Nephron progenitor cell (in vitro differentiated cells): ENCODE results near the gene DDX1.
A peak's percentile ranks its signal among the peaks of the same experiment; 100 is the strongest.
"Not testable (repeated sequence)": the region's sequence is repeated elsewhere in the genome, so short reads cannot be mapped to it uniquely, and the experiment has no call there.

Experiments
- DNase-seq: peaks from one replicate; pipeline ENCODE4 v3.0.0; 2021
- H3K27ac Mint-ChIP-seq: 2 replicates; pipeline ENCODE4 v1.8.0; 2021; ENCODE audit warnings: mild to moderate bottlenecking, moderate library complexity, mixed read lengths
- H3K27me3 Mint-ChIP-seq: 2 replicates; pipeline ENCODE4 v1.8.0; 2021; ENCODE audit warnings: mild to moderate bottlenecking, low read depth, mixed read lengths; ENCODE audit not compliant: poor library complexity
- H3K36me3 Mint-ChIP-seq: 2 replicates; pipeline ENCODE4 v1.8.0; 2021; ENCODE audit warnings: low read depth, mixed read lengths
- H3K4me1 Mint-ChIP-seq: 2 replicates; pipeline ENCODE4 v1.8.0; 2021; ENCODE audit warnings: mixed read lengths
- H3K4me3 Mint-ChIP-seq: 2 replicates; pipeline ENCODE4 v1.8.0; 2021; ENCODE audit warnings: mild to moderate bottlenecking, moderate library complexity, mixed read lengths
- H3K9me3 Mint-ChIP-seq: 2 replicates; pipeline ENCODE4 v1.8.0; 2021; ENCODE audit warnings: mild to moderate bottlenecking, moderate library complexity, mixed read lengths
- TF ChIP-seq, protein P1 (sequence below): fragments of 200-600 bp; sonication (generic); IDR thresholded peaks from 2 replicates; pipeline ENCODE4 v1.5.0; 2021; ENCODE audit warnings: antibody characterized with exemption

DDX1 gene

DNA sequence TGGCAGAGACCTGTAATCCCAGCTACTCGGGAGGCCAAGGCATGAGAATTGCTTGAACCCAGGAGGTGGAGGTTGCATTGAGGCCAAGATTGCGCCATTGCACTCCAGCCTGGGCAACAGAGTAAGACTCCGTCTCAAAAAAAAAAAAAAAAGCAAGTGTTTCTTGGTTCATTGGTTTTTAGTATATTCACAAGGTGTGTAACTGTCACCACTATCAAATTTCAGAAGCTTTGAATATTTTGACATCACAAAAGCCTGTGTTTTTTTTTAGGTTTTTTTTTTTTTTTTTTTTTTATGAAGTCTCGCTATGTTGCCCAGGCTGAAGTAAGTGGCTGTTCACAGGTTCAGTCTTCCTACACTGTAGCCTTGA is 16.7 kb downstream of the DDX1 start:
- Mint-ChIP-seq H3K36me3 (peaks cover 80% of the 10 kb centered on the region), H3K27ac (no peak overlapping the region), H3K9me3 (peaks cover 24% of the 10 kb centered on the region), H3K27me3 (peaks cover 4% of the 10 kb centered on the region), H3K4me1 (no peaks in the 10 kb centered on the region), H3K4me3 (no peak overlapping the region)
- TF ChIP-seq, protein P1, sequence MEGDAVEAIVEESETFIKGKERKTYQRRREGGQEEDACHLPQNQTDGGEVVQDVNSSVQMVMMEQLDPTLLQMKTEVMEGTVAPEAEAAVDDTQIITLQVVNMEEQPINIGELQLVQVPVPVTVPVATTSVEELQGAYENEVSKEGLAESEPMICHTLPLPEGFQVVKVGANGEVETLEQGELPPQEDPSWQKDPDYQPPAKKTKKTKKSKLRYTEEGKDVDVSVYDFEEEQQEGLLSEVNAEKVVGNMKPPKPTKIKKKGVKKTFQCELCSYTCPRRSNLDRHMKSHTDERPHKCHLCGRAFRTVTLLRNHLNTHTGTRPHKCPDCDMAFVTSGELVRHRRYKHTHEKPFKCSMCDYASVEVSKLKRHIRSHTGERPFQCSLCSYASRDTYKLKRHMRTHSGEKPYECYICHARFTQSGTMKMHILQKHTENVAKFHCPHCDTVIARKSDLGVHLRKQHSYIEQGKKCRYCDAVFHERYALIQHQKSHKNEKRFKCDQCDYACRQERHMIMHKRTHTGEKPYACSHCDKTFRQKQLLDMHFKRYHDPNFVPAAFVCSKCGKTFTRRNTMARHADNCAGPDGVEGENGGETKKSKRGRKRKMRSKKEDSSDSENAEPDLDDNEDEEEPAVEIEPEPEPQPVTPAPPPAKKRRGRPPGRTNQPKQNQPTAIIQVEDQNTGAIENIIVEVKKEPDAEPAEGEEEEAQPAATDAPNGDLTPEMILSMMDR, result no peak
- DNase-seq, result no peak

DNA sequence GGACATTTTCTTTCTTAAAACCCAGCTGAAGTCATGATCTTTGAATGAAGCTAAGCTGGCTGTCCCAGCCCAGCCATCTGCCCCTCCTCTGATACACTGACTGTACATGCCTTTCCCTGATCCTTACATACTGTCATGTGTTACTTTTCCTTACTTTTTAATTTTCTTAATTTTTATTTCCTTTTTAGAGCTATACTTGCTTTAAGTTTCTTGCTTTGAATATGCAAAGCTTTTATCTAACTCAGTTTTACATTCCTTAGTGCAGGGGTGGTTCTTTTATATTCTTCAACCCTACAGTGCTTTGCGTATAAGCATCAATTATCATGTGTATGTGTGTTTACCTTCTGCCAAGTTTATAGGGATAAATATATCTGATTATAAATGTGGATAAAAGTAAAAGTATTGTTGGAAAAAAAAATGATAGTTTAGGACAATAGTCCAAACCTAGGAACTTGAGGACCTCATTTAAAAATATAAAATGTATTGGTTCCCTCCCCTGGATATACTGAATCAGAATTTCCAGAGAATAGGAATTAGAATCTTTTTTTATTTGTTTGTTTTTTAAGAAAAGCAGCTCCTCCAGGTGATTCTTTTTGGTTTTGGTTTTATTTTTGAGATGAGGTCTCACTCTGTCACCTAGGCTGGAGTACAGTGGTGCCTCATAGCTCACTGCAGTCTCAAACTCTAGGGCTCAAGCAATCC is 17.8 kb downstream of the DDX1 start:
- no peak overlapping the region for H3K4me3 Mint-ChIP-seq
- TF ChIP-seq, protein P1, result no peak

DNA sequence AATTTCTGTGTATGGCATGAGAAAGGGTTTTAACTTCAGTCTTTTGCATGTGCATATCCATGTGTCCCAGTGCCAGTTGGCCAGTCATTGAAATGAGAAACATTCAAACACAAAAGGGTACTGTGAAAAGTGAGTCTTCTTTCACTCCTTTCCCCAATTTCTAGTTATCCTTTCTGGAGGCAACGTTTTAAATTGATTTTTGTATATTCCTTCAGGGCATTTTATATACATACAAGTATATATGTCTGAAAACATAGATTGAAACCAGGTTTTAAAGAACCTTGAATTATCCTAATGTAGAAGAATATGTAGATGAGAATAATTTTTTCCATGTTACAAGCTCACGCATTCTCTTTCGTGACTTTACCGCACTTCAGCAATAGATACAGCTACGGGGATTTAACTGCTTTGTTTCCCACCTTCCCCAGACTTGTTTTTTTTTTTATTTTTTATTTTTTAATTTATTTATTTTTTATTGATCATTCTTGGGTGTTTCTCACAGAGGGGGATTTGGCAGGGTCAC is 18.8 kb downstream of the DDX1 start:
- Mint-ChIP-seq H3K9me3 (peaks cover 27% of the 10 kb centered on the region), H3K4me3 (peak overlapping the region; percentile 18), H3K27me3 (no peaks in the 10 kb centered on the region), H3K4me1 (no peaks in the 10 kb centered on the region), H3K36me3 (peaks cover 80% of the 10 kb centered on the region), H3K27ac (no peak overlapping the region)
- TF ChIP-seq, protein P1, result no peak
- DNase-seq, result no peak

More for the DNA sequence above, 17.8 kb downstream of the DDX1 start:
- no peak overlapping the region for H3K27ac Mint-ChIP-seq
- DNase-seq, result no peak
- H3K4me1 Mint-ChIP-seq, result no peaks in the 10 kb centered on the region
- peaks cover 27% of the 10 kb centered on the region for H3K9me3 Mint-ChIP-seq
- H3K27me3 Mint-ChIP-seq, result peaks cover 4% of the 10 kb centered on the region
- peaks cover 80% of the 10 kb centered on the region for H3K36me3 Mint-ChIP-seq

GRCh38 chr2:15612101-15612500 is 20.4 kb downstream of the DDX1 start:
- H3K27me3 Mint-ChIP-seq, DNase-seq, H3K4me3 Mint-ChIP-seq, H3K4me1 Mint-ChIP-seq, H3K27ac Mint-ChIP-seq: not testable (repeated sequence)
- Mint-ChIP-seq H3K9me3 (peaks cover 27% of the 10 kb centered on the region), H3K36me3 (peaks cover 78% of the 10 kb centered on the region)

DNA sequence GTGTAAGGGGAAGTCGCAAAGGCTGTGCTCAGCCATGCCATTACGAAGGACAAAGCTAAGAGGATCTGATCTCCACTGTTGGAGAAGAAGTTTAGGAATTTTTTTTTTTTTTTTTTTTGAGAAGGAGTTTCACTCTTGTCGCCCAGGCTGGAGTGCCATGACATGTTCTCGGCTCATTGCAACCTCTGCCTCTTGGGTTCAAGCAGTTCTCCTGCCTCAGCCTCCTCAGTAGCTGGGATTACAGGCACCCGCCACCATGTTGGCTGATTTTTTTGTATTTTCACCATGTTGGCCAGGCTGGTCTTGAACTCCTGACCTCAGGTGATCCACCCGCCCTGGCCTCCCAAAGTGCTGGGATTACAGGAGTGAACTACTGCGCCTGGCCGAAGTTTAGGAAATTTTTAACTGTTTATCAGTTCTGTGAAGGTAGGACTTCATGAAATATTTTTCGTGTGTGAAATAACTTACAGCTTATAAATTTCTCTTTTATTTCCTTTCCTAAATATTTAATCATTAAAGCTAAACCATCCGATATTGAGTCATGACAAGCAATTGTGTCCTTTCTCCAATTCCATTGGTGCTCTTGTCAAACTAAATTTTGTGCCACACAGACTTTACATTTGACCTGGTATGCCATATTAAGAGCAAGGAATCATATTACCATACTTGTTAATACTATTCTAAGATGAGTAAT is 22.2 kb downstream of the DDX1 start:
- Mint-ChIP-seq H3K4me1 (no peaks in the 10 kb centered on the region), H3K9me3 (peaks cover 25% of the 10 kb centered on the region), H3K4me3 (no peak overlapping the region), H3K27me3 (no peaks in the 10 kb centered on the region), H3K36me3 (peaks cover 70% of the 10 kb centered on the region), H3K27ac (no peak overlapping the region)
- TF ChIP-seq, protein P1, result no peak
- DNase-seq, result no peak

GRCh38 chr2:15614545-15615300 is 23.1 kb downstream of the DDX1 start:
- TF ChIP-seq, protein P1, result no peak
- Mint-ChIP-seq H3K27me3 (no peaks in the 10 kb centered on the region), H3K4me3 (no peak overlapping the region), H3K9me3 (peaks cover 21% of the 10 kb centered on the region), H3K36me3 (peaks cover 64% of the 10 kb centered on the region), H3K4me1 (no peaks in the 10 kb centered on the region), H3K27ac (peak overlapping the region; percentile 55)
- DNase-seq, result no peak
